HG03378 (cell line): ENCODE measurements around the gene TRIO.

Experiments used
- ATAC-seq: cut with Tn5 transposase; IDR thresholded peaks from one replicate; pipeline ENCODE4 v1.9.1; 2021; ENCODE audit warnings: mild to moderate bottlenecking, moderate library complexity; ENCODE audit not compliant: unreplicated experiment

TRIO gene

DNA sequence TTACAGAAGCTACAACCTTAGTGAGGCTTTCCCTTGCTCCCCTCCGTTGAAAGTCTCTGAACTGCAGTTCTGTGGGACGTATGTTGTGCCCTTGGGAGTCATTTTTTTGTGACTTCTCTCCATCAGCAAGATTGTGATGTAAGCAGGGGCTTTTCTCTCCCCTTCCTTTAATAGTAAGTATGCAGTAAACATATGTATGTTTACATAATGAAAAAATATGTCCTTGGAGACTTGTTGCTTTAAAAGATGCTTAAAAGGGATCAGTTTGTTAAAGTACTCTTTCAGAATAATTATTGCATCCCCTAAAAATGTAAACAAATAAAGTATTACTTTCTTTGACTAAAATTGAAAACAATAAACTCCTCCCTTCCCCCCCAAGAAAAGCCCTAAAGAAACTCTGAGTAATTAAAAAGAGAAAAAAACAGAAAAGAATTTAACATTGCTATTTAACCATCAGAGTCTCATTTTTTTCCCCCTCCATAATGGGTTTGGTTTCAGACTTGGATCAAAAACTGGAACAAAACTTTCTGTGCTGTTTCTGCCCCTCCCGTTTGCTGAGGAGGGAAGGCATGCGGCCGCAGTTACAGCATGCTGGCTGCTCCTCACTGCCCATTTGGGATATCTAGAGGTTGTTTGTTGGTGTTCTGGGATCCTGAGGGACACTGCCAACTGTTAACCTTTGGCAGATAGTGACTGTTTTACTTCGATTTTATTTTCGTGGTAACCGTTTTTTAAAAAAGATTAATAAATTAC, 40.2 kb downstream of the TRIO start:
- ATAC-seq: no peak

DNA sequence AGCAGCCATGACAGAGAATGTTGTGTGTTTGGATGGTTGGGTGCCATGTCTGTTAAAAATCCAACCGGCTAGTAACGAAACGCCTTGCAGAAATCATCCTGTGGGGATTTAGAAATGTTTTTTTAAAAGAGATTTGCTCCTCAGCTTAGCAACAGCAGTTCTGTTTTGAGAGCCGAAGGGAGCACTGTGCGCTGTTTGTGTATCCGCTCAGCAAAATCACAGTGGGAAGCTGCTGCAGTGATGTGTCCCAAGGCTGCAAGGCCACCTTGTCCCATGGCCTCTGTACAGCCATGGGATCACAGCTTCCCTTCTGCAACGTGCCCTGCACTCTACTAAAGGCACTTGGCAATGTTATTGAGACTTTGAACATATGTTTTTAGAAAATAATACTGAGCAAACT, 40.9 kb downstream of the TRIO start:
- no peak for ATAC-seq

DNA sequence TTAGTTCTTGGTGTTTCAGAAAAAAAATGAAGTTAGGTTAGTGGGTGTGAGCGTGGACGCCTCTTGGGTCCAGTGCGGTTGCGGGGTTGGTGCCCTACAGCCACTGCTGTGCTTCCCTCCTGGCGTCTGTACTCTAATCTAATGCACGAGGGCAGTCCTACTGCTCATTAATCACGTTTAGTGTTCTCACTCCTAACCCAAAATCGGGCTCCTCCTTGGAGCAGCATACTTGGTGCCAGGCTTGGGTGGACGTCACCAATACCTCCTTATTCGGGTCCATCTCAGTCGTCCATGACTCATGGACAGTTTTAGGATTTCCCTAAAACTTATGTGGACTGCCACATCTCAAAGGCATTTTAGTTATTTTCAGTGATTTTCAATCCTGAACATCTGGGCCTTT, 41.6 kb downstream of the TRIO start:
- no peak for ATAC-seq

DNA sequence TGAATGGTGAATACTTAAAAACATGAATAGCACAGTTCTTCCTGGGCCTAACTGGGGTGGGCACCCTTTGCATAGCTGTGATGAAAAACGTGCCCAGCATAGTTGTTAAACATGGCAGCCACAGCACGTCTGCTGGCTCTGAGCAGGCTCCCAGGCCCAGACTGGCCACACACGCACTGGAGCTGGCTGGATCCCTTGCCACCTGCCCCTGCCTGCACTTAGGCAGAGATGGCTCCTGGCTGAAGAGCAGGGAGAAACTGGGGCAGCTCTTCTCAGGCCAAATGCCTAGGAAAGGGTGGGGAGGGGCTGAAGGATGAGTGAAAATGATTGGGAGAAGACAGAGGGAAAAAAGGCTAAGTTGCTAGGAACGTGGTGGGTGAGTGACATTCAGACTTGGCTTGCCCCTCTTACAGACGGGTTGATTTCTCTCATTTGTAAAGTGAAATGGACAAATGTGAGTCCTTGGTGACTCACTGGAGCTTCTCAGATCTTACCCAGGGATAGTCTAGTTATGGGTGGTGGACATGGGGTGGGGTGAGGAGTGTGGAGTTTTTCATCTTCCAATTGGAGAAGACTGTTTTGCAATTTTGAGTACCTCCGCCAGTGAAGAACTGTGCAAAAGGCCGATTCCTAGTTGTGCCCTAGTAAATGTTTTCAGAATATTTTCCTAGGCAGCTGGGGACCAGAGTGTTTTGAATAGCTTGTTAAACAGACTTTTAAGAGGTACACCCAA, 42.4 kb downstream of the TRIO start:
- ATAC-seq: no peak

DNA sequence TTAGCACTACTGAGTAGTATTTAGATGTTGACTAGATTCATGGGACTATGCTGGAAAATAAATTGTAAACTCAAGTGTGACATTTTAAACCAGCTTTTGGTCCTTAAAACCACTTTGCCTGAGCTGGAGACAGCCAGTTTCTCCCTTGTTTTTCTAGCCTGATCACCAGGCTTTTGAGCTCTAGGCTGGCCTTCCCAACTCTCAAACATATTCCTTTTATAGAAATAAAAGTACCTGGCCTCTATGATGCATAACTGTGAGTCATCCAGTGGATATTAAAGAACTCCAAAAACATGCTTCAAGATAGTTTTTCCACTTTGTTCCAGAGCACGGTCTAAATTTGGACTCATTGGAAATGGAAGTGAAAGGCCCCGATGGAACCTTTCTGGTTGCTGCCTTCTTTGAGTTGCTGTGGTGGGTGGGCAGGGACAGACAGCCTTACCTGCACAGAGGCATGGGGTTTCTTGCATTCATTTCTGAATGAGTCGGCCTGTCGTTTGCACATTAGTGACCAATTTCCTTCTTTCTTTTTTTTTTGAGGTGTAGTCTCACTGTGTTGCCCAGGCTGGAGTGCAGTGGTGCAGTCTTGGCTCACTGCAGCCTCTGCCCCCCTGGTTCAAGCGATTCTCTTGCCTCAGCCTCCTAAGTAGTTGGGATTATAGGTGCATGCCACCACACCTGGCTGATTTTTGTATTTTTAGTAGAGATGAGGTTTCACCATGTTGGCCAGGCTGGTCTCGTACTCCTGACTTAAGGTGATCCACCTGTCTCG, 43.1 kb downstream of the TRIO start:
- no peak for ATAC-seq

GRCh38 chr5:14187157-14187556, 44.0 kb downstream of the TRIO start:
- no peak for ATAC-seq

GRCh38 chr5:14187660-14188059, 44.5 kb downstream of the TRIO start:
- ATAC-seq: no peak

DNA sequence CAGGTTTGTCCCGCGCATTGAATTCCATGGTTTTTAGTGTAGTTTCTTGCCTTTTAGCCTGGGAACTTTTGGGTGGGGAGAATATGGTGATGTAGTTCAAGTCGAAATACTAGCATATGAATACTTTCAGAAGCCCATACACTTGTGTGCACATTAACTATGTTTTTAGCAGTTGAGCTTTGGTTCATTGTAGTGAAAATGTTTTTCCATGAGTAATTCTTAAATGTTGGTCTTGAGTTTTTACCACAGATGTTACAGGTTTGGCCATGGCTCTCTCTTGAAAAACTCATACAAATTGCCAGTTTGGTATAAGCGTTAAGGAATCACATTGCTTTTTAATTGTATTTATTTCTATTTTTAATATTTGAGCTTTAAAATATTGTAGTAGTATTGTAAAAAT, 45.6 kb downstream of the TRIO start:
- ATAC-seq: no peak

- ATAC-seq: no peak
Measured at GRCh38 chr5:14189680-14190079, 46.5 kb downstream of the TRIO start.

- ATAC-seq: no peak
Measured at GRCh38 chr5:14190194-14191164, 47.3 kb downstream of the TRIO start.

GRCh38 chr5:14191325-14191724, 48.2 kb downstream of the TRIO start:
- no peak for ATAC-seq

DNA sequence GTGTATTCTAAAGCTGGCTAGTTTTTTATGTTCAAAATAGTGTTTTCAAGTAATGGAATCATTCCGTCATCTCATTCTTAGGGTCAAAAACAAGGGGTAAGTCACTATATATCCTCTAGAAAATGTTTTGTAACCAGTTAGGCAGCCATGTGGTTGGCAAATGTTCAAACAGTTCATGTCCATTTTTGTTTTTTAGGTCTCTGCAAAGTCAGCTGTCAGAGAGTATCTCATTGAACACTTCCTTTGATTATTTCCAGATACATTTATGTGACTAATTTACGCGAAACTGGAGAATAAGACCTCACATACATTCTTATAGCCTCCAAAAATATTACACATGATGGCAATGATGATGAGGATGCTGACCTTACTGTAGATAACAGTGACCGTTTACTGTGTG, 50.4 kb downstream of the TRIO start:
- no peak for ATAC-seq

DNA sequence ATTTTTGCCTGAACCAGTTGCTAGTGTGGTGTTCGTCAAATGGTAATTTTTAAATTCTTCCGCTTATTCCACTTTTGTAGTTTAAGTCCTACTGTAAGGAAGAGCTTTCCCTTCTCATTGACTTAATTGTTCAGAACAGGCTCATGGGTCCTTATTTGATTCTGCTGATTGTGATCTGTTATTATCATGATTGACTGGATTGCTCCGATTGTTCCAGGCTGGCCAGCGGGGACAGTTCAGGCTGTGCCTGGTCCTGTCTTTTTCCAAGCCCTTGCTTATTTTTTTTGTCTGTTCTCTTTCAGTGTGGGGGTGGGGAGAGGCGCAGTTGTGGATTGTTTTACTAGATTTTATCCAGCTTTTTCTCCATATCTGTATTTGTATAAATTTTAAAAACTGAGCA, 52.4 kb downstream of the TRIO start:
- no peak for ATAC-seq

GRCh38 chr5:14197056-14197455, 53.9 kb downstream of the TRIO start:
- ATAC-seq: no peak

GRCh38 chr5:14199902-14200301, 56.8 kb downstream of the TRIO start:
- ATAC-seq: no peak

DNA sequence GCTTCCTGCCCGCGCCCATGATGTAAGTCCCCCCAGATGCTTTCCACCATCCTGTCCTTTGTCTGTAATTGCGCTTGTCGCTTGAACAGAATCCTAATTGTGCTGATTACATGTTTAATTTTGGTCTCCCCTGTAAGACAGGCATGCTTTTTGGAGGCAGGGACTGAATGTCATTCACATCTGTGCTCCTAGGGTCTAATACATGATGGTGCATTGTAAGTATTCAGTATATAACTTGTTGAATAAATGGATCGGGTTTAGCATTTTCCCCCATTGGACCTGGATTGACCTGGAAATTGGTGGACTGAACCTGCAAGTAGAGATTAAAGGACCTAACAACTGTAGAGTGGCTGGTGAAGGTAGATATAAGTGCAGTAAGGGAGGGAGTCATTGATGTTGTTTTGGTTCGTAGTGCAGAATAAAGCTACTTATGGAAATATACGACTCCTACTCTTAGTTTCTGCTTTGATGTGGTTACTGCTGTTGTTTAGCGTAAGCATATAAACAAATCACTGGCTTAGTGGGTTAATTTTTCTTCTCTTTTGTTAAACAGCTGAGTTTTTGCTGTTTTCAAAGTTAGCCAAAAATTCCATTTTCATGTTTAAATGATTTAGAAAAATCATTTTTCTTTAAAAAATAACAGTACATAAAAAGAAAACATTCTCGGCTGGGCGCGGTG, 57.3 kb downstream of the TRIO start:
- ATAC-seq: no peak

GRCh38 chr5:14201325-14202045, 58.3 kb downstream of the TRIO start:
- ATAC-seq: no peak

DNA sequence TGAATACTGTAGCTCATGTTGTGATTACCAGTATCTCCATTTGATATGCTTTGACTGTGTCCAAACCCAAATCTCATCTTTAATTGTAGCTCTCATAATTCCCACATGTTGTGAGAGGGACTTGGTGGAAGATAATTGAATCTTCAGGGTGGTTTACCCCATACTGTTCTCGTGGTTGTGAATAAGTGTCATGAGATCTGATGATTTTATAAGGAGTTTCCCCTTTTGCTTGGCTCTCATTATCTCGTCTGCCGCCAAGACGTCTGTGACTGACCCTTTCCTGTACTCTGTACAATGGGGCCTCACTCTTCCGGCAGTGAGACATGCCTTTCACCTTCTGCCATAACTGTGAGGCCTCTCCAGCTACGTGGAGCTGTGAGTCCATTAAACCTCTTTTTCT, 59.3 kb downstream of the TRIO start:
- ATAC-seq: no peak

DNA sequence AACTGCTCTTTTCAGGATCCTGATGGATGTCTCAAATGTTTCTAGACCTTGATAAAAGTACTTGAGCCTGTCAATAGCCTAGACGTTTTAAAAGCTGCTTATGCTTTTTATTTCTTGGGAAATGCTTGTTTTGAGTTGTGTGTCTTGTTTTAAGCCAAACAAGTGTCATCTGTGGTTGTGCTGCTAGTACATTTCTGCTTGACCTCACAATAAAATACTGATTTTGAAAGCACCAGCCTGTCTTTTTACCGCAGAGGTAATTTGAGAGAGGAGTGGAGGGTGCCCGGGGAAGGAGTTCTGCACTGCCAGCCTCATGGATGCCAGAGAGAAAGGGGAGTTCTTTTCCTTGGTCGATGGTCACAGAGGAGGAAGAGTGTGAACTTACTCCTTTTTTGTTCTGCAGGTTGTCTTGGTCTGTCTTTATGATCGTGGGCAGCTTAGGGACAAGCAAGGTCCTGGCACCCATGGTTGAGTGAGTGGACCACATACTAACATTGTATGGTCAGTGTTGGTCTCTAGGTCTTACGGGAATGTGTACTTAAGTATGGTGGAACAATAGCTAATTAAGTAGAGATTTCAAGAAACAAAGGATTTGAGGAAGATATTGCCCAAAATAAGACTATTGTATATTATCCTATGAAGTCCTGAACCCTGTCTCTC, 61.0 kb downstream of the TRIO start:
- ATAC-seq: no peak
